ENCODE measurements around the gene CPSF3. TPM values are rescaled to one million over a fixed set of nuclear protein-coding genes. Genes with fewer than 3 reads are reported as not detected.

CPSF3 gene
- total and polyA plus RNA-seq, 2 of the 8 experiments (the other 6 are each of a cell fraction or from before 2014, with no cell fraction given) = 44.5 to 93.3 TPM

DNA sequence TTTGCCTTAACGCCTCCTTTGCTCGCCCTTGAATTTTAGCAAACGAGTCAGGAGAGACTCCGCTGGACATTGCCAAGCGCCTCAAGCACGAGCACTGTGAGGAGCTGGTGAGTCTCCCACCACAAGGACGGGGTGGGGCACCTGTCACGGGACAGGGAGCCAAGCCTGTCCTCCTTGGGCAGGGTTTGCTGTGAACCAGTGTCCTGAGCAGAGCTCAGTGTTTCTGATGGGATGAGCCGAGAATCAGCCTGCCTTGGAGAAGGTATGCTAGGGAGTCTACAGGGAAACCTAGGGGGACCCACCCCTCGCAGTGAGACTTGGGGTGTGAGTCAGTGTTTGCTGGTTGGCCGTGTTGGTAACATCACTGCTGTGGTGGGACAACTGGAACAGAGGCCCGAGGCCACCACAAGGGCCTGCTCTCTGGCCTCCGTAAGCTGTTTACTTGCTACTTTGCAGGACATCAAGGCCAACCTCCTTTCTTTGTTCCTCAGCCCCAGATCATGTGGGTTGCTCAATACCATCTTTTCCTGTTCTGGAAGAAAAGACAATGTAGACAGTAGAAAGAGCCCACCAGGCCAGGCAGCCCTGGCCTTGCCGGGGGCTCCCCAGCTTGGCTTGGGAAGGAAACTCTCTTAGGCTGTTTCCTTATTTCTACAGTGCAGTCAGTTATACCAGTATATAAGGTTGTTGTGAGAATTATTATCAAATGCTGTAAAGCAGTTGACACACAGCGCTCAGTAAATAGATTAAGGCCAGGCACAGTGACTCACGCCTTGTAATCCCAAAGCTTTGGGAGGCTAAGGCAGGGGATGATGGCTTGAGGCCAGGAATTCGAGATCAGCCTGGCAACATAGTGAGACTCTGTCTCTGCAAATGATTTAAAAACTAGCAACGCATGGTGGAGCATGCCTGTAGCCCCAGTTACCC lies 42.5 kb upstream of the CPSF3 start (continued):
- TF ChIP-seq, protein P1, sequence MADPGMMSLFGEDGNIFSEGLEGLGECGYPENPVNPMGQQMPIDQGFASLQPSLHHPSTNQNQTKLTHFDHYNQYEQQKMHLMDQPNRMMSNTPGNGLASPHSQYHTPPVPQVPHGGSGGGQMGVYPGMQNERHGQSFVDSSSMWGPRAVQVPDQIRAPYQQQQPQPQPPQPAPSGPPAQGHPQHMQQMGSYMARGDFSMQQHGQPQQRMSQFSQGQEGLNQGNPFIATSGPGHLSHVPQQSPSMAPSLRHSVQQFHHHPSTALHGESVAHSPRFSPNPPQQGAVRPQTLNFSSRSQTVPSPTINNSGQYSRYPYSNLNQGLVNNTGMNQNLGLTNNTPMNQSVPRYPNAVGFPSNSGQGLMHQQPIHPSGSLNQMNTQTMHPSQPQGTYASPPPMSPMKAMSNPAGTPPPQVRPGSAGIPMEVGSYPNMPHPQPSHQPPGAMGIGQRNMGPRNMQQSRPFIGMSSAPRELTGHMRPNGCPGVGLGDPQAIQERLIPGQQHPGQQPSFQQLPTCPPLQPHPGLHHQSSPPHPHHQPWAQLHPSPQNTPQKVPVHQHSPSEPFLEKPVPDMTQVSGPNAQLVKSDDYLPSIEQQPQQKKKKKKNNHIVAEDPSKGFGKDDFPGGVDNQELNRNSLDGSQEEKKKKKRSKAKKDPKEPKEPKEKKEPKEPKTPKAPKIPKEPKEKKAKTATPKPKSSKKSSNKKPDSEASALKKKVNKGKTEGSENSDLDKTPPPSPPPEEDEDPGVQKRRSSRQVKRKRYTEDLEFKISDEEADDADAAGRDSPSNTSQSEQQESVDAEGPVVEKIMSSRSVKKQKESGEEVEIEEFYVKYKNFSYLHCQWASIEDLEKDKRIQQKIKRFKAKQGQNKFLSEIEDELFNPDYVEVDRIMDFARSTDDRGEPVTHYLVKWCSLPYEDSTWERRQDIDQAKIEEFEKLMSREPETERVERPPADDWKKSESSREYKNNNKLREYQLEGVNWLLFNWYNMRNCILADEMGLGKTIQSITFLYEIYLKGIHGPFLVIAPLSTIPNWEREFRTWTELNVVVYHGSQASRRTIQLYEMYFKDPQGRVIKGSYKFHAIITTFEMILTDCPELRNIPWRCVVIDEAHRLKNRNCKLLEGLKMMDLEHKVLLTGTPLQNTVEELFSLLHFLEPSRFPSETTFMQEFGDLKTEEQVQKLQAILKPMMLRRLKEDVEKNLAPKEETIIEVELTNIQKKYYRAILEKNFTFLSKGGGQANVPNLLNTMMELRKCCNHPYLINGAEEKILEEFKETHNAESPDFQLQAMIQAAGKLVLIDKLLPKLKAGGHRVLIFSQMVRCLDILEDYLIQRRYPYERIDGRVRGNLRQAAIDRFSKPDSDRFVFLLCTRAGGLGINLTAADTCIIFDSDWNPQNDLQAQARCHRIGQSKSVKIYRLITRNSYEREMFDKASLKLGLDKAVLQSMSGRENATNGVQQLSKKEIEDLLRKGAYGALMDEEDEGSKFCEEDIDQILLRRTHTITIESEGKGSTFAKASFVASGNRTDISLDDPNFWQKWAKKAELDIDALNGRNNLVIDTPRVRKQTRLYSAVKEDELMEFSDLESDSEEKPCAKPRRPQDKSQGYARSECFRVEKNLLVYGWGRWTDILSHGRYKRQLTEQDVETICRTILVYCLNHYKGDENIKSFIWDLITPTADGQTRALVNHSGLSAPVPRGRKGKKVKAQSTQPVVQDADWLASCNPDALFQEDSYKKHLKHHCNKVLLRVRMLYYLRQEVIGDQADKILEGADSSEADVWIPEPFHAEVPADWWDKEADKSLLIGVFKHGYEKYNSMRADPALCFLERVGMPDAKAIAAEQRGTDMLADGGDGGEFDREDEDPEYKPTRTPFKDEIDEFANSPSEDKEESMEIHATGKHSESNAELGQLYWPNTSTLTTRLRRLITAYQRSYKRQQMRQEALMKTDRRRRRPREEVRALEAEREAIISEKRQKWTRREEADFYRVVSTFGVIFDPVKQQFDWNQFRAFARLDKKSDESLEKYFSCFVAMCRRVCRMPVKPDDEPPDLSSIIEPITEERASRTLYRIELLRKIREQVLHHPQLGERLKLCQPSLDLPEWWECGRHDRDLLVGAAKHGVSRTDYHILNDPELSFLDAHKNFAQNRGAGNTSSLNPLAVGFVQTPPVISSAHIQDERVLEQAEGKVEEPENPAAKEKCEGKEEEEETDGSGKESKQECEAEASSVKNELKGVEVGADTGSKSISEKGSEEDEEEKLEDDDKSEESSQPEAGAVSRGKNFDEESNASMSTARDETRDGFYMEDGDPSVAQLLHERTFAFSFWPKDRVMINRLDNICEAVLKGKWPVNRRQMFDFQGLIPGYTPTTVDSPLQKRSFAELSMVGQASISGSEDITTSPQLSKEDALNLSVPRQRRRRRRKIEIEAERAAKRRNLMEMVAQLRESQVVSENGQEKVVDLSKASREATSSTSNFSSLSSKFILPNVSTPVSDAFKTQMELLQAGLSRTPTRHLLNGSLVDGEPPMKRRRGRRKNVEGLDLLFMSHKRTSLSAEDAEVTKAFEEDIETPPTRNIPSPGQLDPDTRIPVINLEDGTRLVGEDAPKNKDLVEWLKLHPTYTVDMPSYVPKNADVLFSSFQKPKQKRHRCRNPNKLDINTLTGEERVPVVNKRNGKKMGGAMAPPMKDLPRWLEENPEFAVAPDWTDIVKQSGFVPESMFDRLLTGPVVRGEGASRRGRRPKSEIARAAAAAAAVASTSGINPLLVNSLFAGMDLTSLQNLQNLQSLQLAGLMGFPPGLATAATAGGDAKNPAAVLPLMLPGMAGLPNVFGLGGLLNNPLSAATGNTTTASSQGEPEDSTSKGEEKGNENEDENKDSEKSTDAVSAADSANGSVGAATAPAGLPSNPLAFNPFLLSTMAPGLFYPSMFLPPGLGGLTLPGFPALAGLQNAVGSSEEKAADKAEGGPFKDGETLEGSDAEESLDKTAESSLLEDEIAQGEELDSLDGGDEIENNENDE (IDR thresholded peaks at IDR 0.05; ENCODE audit: insufficient replicate concordance, low read length) = no peak
- TF ChIP-seq, protein P2, sequence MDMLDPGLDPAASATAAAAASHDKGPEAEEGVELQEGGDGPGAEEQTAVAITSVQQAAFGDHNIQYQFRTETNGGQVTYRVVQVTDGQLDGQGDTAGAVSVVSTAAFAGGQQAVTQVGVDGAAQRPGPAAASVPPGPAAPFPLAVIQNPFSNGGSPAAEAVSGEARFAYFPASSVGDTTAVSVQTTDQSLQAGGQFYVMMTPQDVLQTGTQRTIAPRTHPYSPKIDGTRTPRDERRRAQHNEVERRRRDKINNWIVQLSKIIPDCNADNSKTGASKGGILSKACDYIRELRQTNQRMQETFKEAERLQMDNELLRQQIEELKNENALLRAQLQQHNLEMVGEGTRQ (IDR thresholded peaks at IDR 0.05; ENCODE audit: low read length) = no peak
- TF ChIP-seq CHD1 (IDR thresholded peaks at IDR 0.05; ENCODE audit: low read depth, low read length) (no peak), ZNF274 (IDR thresholded peaks at IDR 0.05; ENCODE audit: borderline replicate concordance, extremely low read depth, low read length) (no peak), CREB1 (IDR thresholded peaks at IDR 0.05) (no peak), RAD21 (IDR thresholded peaks at IDR 0.05 in 1 of 2, conservative IDR thresholded peaks at IDR 0.05 in 1 of 2; ENCODE audit: low read depth in 2 of 2, low read length in 2 of 2) (no peak)
